ENCODE results near the gene PGA5.
"Not testable (repeated sequence)": the region's sequence is repeated elsewhere in the genome, so short reads cannot be mapped to it uniquely, and the experiment has no call there.

The PGA5 gene

GRCh38 chr11:61240875-61241274 lies at the start of gene PGA5:
Gene PGA5, plus strand, starts transcription at chr11:61241175. Its CDS starts 52 bp downstream, at chr11:61241227.
- not testable (repeated sequence) for DNase-seq

GRCh38 chr11:61193596-61193995 lies 47.4 kb upstream of the PGA5 start:
- DNase-seq, result no peak

GRCh38 chr11:61194169-61194671 lies 46.8 kb upstream of the PGA5 start:
- no peak for DNase-seq

DNA sequence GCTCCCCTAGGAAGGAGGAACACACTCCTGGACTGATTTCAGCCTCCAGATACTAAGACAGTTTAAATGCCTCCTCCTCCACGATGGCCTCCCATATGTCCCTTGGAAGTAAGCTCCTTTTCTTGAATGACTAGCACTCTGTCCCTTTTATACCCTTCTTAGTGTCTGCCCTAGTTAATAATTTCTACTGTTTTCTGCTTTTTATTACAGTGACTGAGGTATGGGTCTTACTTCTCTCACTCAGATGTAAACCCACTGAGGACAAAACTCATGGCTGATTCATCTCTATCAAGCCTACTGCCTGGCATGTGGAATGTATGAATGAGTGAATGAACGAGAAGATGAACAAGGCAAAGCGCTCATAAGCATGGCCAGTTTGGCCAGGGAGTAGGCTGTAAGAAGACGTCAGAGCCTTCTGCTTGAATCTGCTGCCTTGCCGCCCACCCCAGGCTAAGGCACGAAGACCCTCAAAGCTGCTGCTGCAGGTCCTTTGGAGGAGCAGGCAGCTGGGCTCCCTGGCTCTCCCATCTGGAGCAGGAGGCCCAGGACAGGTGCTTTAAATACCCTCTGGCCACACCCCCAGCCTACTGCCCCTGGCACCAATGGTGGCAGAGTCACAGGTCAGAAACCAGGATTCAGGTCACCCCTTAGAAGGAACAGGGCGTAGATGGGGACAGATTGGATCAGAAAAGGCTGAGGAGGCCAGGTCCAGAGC lies 45.8 kb upstream of the PGA5 start:
- DNase-seq, result no peak

DNA sequence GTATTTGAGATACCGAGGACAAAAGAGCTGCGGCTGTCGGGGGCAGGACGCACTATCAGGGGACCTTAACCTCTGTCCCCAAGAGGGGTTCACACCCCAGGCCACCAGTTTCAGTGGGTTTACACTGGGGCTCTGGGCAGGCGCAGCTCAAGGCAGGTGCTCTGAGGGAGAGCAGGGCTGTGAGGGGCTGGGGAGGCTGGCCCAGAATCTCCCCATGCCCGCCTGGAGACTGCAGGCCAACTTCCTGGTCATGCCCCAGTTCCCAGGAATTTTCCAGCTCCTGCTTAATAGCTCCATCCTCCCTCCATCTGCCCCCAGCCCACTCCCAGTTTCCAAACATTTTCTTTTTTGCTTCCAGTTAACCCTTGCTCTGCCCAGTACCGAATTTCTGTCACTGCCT lies 45.3 kb upstream of the PGA5 start:
- DNase-seq, result no peak

DNA sequence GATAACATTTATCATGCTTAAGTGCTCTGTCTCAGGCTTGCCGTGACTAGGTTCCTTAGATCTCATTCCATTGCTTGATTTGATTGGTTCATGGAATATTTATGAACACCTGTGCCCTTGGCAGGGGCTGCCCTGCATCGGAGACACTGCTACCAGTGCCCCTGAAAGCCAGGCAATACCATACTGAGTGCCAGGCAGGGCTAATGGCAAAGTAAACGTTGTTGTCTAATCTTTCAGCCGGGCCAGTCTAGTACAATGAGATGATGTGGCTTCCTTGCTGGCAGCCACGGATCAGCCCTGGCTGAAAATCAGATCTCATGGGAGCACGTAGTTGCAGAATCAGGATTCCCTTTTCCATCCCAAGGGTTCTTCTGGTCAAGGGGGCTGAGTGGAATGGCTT lies 42.6 kb upstream of the PGA5 start:
- DNase-seq, result no peak

DNA sequence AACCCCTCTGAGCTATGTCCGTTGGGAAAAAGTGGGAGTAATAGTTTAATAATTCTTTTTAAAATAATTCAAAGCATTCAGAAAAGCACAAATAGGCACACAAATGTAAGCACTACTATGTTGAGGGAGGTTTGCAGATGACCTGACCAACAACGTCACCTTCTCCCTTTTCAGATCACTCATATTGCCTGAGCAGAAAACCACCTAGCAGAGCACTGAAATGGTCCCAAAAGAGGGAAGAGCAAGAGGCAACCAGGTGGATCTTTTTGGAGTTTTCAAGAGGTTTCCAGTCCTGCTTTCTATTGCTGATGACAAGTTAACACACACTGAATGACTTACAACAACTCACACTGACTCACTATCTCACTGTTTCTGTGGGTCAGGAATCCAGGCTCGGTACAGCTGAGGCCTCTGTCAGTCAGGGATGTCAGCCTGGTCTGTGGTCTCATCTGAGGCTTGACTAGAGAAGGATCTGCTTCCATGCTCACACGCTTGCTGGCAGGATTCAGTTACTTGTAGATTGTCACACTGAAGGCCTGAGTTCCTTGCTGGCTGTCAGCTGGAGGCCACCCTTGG lies 41.9 kb upstream of the PGA5 start:
- DNase-seq, result no peak

- no peak for DNase-seq
Measured at GRCh38 chr11:61201476-61201875, 39.5 kb upstream of the PGA5 start.

DNA sequence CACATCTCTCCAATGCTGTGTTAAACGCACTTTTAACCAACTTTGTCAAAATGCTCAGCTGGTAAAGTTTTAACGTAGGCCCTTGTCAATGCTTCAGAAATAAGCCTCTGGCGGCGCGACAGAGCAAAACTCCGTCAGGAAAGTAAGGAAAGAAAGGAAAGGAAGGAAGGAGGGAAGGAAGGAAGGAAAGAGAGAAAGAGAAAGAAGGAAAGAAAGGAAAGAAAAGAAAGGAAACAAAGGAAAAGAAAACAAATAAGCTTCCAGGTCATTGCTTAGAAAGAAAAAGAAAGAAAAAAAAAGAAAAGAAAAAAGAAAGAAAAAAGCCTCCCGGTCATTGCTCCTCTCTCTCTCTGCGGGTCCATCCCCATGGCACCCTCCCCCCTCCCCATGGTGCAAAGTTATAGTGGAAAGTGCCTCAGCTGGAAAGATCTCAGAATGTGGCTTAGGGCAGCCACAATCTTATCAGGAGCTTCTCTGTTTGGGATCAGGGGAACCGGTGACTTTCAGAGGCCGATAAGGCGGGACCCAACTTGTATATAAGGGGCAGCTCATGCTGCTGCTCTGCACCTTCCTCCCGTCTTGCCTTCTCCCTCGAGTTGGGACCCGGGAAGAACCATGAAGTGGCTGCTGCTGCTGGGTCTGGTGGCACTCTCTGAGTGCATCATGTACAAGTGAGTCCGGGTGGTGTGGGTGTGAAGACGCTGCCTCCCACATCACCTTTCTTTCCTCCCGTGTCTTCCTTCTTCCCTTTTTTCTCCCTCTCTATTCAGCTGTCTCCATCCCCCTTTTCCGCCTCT lies 37.8 kb upstream of the PGA5 start, which contains the start of gene PGA3:
PGA3 (plus strand) TSS at position 566 of the 797 bp plus-strand sequence; CDS start at position 616, 50 bp downstream.
- DNase-seq, result not testable (repeated sequence)

- not testable (repeated sequence) for DNase-seq
Measured at GRCh38 chr11:61203873-61204272, 37.1 kb upstream of the PGA5 start.

DNA sequence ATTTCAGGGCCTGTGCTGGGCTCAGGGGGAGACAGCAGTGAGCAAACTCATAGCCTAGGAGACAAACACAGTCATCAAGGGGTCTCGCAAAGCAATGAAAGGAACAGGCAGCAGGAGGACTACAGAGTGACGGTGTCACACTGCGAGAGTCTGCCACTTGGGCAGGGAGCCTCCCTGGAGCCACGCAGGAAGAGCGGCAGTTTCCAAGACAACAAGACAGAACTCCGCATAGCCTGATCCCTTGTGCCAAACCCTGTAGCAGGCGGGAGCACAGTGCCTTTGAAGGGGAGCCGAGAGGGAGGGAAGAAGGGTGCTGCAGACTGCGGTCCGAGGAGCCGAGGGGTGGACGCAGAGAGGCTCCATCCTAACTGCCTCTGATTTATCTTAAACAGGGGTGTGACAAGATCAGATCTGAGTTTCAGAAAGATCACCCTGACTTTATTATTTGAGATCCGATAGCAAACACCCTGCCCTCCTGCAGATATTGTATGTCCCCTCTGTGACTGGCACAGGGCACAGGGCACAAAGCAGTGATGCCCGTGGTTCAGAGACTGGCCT lies 36.4 kb upstream of the PGA5 start:
- not testable (repeated sequence) for DNase-seq

DNA sequence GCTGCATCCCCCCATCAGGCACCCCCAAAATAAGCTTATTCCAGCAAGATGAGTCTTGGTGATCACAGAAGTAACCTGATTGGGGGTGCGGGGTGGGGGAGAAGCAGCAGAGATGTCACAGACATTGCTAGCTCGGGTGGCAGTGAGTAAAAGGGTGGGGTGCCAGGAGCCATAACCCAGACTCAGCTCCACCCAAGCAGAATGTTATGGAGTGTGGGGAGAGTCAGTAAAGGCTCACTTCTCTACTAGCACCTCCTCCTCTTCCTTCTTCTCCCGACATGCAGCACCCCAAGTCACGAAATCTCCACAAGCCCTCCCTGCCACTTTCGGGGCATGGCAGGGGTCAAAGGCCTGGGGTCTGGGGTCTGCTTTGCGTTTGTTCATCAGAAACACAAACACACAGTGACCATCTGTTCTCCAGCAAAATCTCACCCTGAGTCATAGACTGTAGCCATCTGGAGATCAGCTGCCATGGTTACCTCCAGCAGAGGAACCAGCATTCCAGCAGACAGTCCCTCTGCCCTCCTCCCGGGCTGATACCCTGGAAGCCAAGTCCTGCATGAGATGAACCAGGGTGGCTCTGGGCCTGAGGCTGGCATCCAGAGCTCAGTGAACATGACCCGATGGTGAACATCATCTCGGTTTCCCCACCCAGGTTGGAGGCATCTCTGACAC lies 33.2 kb upstream of the PGA5 start:
- not testable (repeated sequence) for DNase-seq

DNA sequence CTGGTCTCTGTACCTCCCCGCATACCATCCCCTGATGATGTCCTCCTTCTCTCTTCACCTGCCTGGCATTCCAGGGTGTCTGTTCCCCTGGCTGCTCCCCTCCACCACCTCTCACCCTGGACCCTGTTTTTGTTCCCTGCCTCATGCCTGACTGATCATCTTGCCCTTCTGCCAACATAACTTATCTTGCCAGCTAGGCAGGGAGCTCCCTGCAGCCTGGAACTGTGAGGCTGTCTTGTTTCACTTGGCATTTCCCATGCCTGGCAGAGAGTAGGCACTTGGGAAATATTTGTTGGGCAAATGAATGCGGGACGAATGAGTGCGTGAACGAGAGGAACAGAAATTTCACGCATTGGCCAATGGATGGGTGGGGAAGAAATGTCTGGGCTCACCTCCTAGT lies 30.3 kb upstream of the PGA5 start:
- not testable (repeated sequence) for DNase-seq

DNA sequence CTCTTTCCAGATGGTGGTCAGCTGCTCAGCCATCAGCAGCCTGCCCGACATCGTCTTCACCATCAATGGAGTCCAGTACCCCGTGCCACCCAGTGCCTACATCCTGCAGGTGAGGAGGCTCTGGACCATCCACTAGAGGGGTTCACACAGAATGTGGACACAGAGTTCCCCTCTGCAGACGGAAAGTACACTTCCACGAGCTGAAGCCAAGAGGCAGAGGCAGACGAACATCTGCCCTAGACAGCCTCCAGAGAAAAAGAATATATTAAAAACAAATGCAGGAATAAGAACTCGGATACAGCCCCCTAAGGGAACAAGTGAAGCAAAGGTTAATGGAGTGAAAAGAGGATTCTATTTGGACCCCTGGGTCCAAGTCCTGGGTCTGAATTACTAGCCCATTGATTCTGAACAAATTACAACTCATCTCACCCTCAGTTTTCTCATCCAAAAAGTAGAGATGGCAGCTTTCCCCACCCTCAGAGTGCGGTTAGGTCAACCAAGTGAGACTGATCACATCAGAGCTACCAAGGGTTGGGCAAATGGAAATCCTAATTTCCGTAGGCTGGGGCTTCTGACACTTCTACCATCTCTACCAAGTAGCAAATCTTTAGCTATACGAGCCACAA lies 29.5 kb upstream of the PGA5 start:
- DNase-seq, result not testable (repeated sequence)

GRCh38 chr11:61212202-61212601 lies 28.8 kb upstream of the PGA5 start:
- DNase-seq, result not testable (repeated sequence)

DNA sequence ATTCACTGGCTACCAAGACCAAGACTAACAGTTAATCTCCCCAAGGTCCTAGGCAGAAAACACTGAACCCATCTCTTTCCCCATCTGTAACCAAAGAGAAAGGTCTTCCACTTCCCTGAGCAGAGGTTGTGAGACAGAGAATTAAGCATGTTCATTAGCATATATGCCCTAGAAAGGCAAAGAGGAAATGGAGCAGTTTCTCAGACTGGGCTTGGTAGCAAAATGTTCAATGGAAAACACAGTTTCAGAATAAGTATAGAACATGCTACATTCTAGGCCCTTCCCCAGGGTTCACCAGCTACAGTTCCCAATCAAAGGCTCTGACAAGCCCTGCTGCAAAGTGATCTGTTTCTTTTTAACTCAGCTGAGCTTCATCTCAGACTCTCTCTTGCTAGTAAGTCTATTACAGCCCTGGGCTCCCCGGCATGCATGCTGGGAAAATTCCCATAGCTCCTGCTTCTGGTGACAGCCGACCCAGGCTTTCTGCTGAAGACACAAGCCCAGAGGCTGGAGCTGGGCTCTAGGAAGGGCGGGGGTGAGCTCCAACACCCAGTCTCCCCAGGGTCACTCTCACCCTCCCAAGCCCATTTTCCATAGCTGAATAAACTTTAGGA lies 27.2 kb upstream of the PGA5 start:
- DNase-seq, result not testable (repeated sequence)

GRCh38 chr11:61218306-61218705 lies 22.7 kb upstream of the PGA5 start:
- not testable (repeated sequence) for DNase-seq

DNA sequence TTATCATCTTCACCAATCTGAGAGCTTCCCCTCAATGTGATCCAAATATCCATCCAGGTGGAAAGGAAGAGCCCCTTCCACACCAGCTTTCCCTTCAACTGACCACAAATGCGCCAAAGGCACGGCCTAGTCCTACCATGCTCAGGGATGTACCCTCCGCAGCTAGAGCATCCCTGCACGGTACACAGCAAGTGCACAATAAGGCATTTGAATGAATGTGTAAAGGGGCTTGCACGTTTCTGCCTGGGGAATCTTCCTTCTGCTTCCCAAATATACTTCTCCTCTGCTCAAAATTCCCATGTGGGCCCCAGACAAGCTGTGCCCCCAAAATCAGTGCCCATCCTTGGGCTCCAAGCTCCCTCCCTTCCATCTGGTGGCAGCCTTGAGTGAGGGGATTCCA lies 22.0 kb upstream of the PGA5 start:
- not testable (repeated sequence) for DNase-seq

DNA sequence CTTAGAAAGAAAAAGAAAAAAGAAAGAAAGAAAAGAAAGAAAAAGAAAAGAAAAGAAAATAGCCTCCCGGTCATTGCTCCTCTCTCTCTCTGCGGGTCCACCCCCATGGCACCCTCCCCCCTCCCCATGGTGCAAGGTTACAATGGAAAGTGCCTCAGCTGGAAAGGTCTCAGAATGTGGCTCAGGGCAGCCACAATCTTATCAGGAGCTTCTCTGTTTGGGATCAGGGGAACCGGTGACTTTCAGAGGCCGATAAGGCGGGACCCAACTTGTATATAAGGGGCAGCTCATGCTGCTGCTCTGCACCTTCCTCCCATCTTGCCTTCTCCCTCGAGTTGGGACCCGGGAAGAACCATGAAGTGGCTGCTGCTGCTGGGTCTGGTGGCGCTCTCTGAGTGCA lies 18.9 kb upstream of the PGA5 start, which contains the start of gene PGA4:
PGA4 (plus strand) TSS at position 301 of the 400 bp plus-strand sequence; CDS start at position 355, 54 bp downstream.
- not testable (repeated sequence) for DNase-seq

DNA sequence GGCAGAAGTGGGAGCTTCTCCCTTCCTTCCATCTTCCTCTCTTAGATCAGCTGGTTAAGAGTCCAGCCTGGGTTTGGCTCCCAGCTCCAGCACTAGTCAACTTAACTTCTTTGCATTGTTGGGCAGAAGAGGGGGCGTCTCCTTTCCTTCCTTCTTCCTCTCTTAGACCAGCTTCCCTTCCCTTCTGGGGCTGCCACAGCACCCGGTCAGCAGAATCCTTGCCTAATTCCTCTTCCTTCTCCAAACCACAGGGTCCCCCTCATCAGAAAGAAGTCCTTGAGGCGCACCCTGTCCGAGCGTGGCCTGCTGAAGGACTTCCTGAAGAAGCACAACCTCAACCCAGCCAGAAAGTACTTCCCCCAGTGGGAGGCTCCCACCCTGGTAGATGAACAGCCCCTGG lies 18.3 kb upstream of the PGA5 start:
- DNase-seq, result not testable (repeated sequence)

DNA sequence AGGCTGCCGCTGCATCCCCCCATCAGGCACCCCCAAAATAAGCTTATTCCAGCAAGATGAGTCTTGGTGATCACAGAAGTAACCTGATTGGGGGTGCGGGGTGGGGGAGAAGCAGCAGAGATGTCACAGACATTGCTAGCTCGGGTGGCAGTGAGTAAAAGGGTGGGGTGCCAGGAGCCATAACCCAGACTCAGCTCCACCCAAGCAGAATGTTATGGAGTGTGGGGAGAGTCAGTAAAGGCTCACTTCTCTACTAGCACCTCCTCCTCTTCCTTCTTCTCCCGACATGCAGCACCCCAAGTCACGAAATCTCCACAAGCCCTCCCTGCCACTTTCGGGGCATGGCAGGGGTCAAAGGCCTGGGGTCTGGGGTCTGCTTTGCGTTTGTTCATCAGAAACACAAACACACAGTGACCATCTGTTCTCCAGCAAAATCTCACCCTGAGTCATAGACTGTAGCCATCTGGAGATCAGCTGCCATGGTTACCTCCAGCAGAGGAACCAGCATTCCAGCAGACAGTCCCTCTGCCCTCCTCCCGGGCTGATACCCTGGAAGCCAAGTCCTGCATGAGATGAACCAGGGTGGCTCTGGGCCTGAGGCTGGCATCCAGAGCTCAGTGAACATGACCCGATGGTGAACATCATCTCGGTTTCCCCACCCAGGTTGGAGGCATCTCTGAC lies 14.4 kb upstream of the PGA5 start:
- DNase-seq, result not testable (repeated sequence)

All from inflammatory macrophage treated with lipopolysaccharide for 1 hour (primary cell).